Duodenal mucosa (tissue), 2 donors: ENCODE results near the gene NHLRC1.

Source experiments
- H3K27ac ChIP-seq: one replicate; pipeline ENCODE4 v1.7.0; 2013; ENCODE audit warnings: low read depth, low read length
- H3K27me3 ChIP-seq, 2 donors: one replicate each; pipeline ENCODE4 v1.7.0; 2013; ENCODE audit warnings: low read length in 2 of 2, control low read depth in 1 of 2; ENCODE audit not compliant: insufficient read depth in 2 of 2, control insufficient read depth in 1 of 2
- H3K36me3 ChIP-seq, 2 donors: one replicate each; pipeline ENCODE4 v1.7.0; 2013; ENCODE audit warnings: low read length in 2 of 2, control low read depth in 1 of 2; ENCODE audit not compliant: insufficient read depth in 2 of 2, control insufficient read depth in 1 of 2
- H3K4me1 ChIP-seq, 2 donors: one replicate each; pipeline ENCODE4 v1.7.0; 2013; ENCODE audit warnings: low read length in 2 of 2, control low read depth in 1 of 2; ENCODE audit not compliant: insufficient read depth in 2 of 2, control insufficient read depth in 1 of 2
- H3K4me3 ChIP-seq, 2 donors: one replicate each; pipeline ENCODE4 v1.7.0; 2013; ENCODE audit warnings: low read length in 2 of 2, low read depth in 1 of 2
- H3K9ac ChIP-seq, 2 donors: one replicate each; pipeline ENCODE4 v1.7.0; 2013; ENCODE audit warnings: low read length in 2 of 2, low read depth in 1 of 2
- H3K9me3 ChIP-seq, 2 donors: one replicate each; pipeline ENCODE4 v1.7.0; 2013; ENCODE audit warnings: low read length in 2 of 2, control low read depth in 1 of 2; ENCODE audit not compliant: control insufficient read depth in 1 of 2

Gene NHLRC1

GRCh38 chr6:18117136-18117535 is 5.3 kb downstream of the NHLRC1 start:
- H3K27me3 ChIP-seq, result no peaks in the 10 kb centered on the region
- no peak overlapping the region for H3K4me3 ChIP-seq
- H3K9ac ChIP-seq, result no peak overlapping the region
- no peaks in the 10 kb centered on the region for H3K36me3 ChIP-seq
- peaks cover 12 to 28% of the 10 kb centered on the region in 2 donors for H3K4me1 ChIP-seq
- H3K9me3 ChIP-seq, result no peaks in the 10 kb centered on the region
- H3K27ac ChIP-seq, result no peak overlapping the region

GRCh38 chr6:18115356-18115755 is 7.1 kb downstream of the NHLRC1 start:
- Histone ChIP-seq H3K9ac (no peak overlapping the region), H3K27ac (no peak overlapping the region)

GRCh38 chr6:18110162-18110561 is 12.3 kb downstream of the NHLRC1 start:
- peaks cover 5 to 7% of the 10 kb centered on the region in 2 donors for H3K9me3 ChIP-seq
- H3K9ac ChIP-seq, result no peak overlapping the region
- no peaks in the 10 kb centered on the region for H3K27me3 ChIP-seq
- no peaks in the 10 kb centered on the region for H3K36me3 ChIP-seq
- H3K4me1 ChIP-seq, result peaks cover 0 to 6% of the 10 kb centered on the region in 2 donors
- no peak overlapping the region for H3K4me3 ChIP-seq
- H3K27ac ChIP-seq, result no peak overlapping the region

More at GRCh38 chr6:18115356-18115755, 7.1 kb downstream of the NHLRC1 start:
- H3K4me1 ChIP-seq, result peaks cover 5 to 14% of the 10 kb centered on the region in 2 donors
- no peak overlapping the region for H3K4me3 ChIP-seq
- no peaks in the 10 kb centered on the region for H3K27me3 ChIP-seq
- H3K36me3 ChIP-seq, result no peaks in the 10 kb centered on the region
- H3K9me3 ChIP-seq, result no peaks in the 10 kb centered on the region

DNA sequence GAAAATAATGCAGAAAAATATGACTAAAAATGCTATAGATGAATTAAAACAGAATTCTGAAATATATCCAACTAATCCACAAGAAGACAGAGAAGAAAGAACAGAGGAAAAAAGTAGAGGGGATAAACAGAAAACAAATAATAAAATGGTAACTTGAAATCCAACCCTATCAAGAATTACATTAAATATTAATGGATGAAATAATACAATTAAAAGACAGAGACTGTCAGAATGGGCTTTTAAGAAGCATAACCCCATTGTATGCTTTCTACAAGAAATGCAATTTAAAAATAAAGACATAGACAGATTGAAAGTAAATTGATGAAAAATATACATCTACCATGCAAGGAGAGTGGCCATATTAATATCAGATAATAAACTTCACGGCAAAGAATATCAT is 15.4 kb downstream of the NHLRC1 start:
- H3K4me1 ChIP-seq, result no peaks in the 10 kb centered on the region
- H3K9ac ChIP-seq, result no peak overlapping the region
- H3K9me3 ChIP-seq, result peaks cover 5 to 7% of the 10 kb centered on the region in 2 donors
- no peaks in the 10 kb centered on the region for H3K27me3 ChIP-seq
- H3K27ac ChIP-seq, result no peak overlapping the region
- H3K36me3 ChIP-seq, result no peaks in the 10 kb centered on the region
- no peak overlapping the region for H3K4me3 ChIP-seq

DNA sequence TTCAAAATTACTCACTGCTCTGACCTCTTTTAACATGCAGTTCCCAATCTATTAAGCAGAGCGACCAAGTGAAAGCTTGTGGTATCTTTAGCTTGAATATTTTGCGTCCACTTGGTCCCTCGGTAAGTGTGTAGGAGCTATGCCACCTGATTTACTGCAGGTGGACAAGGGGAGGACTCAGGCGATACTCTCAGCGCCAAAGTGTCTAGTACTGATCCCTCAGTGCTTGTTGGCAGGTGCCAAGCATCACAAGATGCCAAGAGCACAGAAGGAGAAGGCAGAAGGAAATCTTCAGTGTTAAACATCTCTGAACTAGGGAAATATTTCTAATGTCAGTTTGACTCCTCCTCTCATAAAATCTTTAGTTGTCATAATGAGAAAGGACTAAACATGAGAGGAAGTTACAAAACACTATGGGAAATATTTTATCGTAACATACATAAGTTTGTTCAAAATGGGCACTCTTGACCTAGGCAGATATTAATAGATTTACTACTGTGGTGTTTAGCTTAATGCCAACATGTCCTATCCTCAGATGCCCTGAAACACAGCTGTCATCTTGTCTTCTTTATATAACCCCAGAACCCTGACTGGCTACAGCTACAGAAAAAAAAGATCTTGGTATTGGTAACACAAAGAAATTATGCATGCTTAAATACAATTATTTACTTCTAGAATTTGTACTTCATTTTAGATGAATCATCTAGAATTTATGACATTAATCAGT is 19.5 kb downstream of the NHLRC1 start:
- H3K36me3 ChIP-seq, result no peaks in the 10 kb centered on the region
- H3K9me3 ChIP-seq, result peaks cover 5 to 7% of the 10 kb centered on the region in 2 donors
- H3K27ac ChIP-seq, result no peak overlapping the region
- H3K4me3 ChIP-seq, result no peak overlapping the region
- no peak overlapping the region for H3K9ac ChIP-seq
- no peaks in the 10 kb centered on the region for H3K27me3 ChIP-seq
- H3K4me1 ChIP-seq, result no peaks in the 10 kb centered on the region

GRCh38 chr6:18101873-18102272 is 20.6 kb downstream of the NHLRC1 start:
- no peak overlapping the region for H3K9ac ChIP-seq
- H3K4me1 ChIP-seq, result no peaks in the 10 kb centered on the region
- no peaks in the 10 kb centered on the region for H3K36me3 ChIP-seq
- no peaks in the 10 kb centered on the region for H3K27me3 ChIP-seq
- no peak overlapping the region for H3K4me3 ChIP-seq
- no peak overlapping the region for H3K27ac ChIP-seq
- no peaks in the 10 kb centered on the region for H3K9me3 ChIP-seq

DNA sequence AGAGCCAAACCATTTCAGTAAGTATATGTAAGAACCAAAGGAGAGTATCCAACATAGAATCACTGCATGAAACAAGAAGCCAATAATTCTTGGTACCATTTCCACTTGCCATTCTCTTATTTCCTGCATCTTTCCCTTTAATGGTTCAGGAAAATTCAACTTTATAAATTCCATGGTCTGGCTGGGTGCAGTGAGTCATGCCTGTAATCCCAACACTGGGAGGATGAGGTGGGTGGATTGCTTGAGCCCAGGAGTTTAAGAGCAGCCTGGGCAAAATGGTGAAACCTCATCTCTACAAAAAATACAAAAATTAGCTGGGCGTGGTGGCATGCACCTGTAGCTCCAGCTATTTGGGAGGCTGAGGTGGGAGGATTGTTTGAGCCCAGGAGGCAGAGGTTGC is 21.2 kb downstream of the NHLRC1 start:
- no peaks in the 10 kb centered on the region for H3K4me1 ChIP-seq
- H3K36me3 ChIP-seq, result no peaks in the 10 kb centered on the region
- H3K4me3 ChIP-seq, result no peak overlapping the region
- no peak overlapping the region for H3K9ac ChIP-seq
- no peaks in the 10 kb centered on the region for H3K27me3 ChIP-seq
- no peaks in the 10 kb centered on the region for H3K9me3 ChIP-seq
- no peak overlapping the region for H3K27ac ChIP-seq

GRCh38 chr6:18100296-18100695 is 22.2 kb downstream of the NHLRC1 start:
- H3K36me3 ChIP-seq, result no peaks in the 10 kb centered on the region
- H3K9me3 ChIP-seq, result no peaks in the 10 kb centered on the region
- H3K4me1 ChIP-seq, result no peaks in the 10 kb centered on the region
- H3K9ac ChIP-seq, result no peak overlapping the region
- no peaks in the 10 kb centered on the region for H3K27me3 ChIP-seq
- no peak overlapping the region for H3K4me3 ChIP-seq
- no peak overlapping the region for H3K27ac ChIP-seq

DNA sequence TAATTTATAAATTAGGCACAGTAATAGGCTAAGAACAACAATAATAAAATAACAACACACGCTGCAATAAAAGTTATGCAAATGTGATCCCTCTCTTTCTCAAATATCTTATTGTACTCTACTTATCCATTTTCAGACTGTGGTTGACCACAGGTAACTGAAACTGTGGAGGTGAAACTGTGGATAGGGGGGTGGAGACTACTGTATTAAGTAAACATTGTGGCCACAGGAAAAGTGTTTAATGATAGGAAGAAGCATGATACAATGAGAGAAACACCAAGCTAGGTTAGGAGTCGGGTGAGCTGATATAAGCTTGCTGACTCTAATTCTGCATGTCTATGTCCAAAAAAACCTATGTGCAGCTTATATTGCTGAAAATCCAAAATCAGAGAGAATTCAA is 23.0 kb downstream of the NHLRC1 start:
- no peak overlapping the region for H3K4me3 ChIP-seq
- H3K9me3 ChIP-seq, result no peaks in the 10 kb centered on the region
- H3K9ac ChIP-seq, result no peak overlapping the region
- H3K36me3 ChIP-seq, result no peaks in the 10 kb centered on the region
- H3K27me3 ChIP-seq, result no peaks in the 10 kb centered on the region
- H3K27ac ChIP-seq, result no peak overlapping the region
- H3K4me1 ChIP-seq, result no peaks in the 10 kb centered on the region

DNA sequence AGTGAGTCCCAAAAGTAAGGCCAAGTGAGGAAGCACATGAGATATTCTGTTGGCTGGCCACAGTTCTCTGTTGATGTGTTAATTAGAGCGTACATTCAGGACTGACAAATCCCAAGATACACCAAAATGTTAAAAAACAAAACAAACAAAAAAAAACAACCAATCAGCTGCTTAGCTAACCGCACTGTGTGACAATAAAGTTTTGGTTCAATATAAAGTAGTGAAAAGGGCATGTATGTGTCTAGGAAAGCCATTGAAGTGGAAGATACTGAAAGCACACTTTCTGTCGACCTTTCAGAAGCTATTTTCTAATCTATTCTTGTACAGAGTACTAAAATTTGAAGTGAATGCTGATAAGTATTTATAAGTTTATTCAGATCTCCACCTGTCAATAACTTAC is 26.1 kb downstream of the NHLRC1 start:
- Histone ChIP-seq H3K9me3 (no peaks in the 10 kb centered on the region), H3K27ac (no peak overlapping the region), H3K9ac (no peak overlapping the region), H3K4me1 (no peaks in the 10 kb centered on the region), H3K36me3 (no peaks in the 10 kb centered on the region), H3K4me3 (no peak overlapping the region), H3K27me3 (no peaks in the 10 kb centered on the region)
